Astrocyte of the hippocampus (primary cell): Measurements from ENCODE around the gene RCSD1.
A peak's percentile ranks its signal among the peaks of the same experiment; 100 is the strongest.

Experiments used
- DNase-seq: peaks from one replicate; pipeline ENCODE4 v3.0.0; 2011; ENCODE audit warnings: low read depth, low spot score

The RCSD1 gene

DNA sequence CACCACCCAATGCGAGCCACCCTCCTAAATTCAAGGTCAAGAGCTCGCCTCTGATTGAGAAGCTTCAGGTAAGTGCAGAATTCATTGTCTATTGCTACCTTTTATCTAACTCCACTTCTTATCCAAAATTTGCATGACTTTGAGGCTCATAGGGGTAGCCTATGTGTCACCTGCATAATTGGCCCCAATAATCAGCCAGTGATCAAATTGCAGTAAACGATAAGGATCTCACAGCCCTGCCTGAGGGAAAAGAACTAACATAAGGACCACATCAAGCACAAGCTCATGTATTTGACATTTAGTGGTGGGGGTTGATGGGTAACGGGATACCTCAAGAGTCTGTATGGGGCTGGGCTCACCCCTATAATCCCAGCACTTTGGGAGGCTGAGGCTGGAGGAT lies 60.0 kb downstream of the RCSD1 start:
- DNase-seq, result no peak

GRCh38 chr1:167693425-167694045 lies 63.5 kb downstream of the RCSD1 start:
- no peak for DNase-seq

DNA sequence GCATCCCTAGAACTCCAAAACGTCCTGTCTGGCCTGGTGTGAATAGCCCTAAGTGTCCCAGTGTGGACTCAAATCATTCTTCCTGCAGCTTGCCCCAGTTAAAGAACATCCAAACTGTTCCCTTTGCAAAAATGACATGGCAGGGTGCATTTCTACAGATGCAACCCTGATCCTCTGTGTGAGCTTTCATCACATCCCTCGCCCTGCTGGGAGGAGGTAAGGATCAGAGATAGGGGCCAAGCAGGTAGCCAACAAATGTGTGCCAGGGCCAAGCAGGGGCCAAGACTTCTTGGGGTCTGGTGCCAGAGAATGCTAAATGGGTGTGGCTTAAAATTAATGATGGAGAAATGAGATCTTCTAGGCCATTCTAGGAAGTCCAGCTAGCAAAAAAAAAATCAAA lies 64.7 kb downstream of the RCSD1 start:
- DNase-seq, result no peak

GRCh38 chr1:167695147-167695546 lies 65.1 kb downstream of the RCSD1 start:
- DNase-seq, result no peak

GRCh38 chr1:167695756-167696561 lies 65.9 kb downstream of the RCSD1 start:
- no peak for DNase-seq

DNA sequence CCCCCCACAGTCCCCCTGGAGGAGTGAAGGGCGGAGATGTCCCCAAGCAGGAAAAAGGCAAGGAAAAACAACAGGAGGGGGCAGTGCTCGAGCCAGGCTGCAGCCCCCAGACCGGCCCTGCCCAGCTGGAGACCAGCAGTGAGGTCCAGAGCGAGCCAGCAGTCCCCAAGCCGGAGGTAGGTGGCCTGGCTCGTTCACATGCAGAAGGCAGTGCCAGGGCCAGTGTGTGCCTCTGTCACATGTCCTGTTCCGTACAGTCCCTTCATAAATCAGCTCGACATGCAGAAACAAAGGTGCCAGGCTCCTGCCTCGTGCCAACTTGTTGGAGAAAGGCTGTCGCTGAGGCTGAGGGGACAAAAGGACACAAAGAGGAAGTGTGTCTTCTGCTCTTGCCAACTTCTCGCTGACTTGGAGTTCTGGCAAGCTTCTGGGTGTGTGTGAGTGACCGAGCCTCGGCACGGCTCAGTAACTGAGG lies 67.7 kb downstream of the RCSD1 start:
- no peak for DNase-seq

DNA sequence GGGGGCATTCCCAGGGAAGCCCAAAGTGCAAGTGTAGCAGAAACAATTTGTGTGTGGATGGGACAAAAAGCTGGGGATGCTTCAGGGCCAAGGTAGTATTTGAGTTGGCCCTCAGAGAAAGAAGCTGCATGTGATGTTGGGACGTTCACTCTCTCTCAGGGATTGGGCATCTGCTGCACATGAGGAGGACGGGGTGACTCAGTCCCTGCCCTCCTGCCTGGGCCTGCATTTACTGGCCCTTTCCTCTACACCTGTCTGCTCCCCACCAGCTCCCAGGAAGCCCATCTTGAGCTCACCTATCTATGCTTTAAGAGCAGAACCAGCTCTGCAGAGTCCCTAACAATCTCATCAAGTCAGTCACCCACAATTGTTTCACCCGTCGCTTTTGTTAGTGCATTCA lies 68.3 kb downstream of the RCSD1 start:
- DNase-seq, result no peak

DNA sequence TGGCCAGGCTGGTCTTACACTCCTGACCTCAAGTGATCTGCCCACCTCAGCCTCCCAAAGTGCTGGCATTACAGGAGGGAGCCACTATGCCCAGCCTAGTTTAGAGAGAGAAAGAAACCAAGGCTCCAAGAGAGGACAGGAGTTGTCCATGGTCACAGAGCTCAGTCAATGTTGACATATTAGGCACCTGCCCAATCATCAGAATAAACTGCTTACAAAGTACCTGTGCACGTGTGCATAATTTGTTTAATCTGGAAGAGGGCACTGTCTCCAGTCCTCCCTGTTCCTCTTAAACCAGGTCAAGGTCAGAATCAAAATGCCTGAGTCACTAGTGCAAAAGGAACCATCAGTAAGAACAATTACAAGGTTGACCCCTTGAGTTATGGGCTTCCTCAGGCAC lies 71.5 kb downstream of the RCSD1 start:
- DNase-seq, result no peak

- DNase-seq, result no peak
Observed at GRCh38 chr1:167703557-167703956, 73.5 kb downstream of the RCSD1 start.

GRCh38 chr1:167704715-167705114 lies 74.7 kb downstream of the RCSD1 start:
- no peak for DNase-seq

DNA sequence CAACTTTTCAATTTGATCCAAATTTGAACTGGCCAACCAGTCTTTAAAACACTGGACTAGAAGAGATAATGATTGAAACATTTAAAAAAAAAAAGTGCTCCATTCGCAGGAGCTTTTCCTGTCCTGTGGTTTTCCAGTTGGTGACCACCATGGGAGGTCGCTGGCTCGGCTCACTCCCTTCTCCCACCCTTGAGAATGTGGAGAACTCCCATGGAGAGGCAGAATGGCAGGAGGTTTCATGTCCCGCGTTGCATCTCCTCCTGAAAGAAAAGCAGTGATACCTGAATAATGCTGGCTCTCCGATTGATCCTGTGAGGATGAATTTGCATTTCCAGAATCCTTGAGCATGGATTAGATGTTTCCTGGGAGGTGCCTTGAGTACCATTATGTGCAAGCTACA lies 75.2 kb downstream of the RCSD1 start:
- no peak for DNase-seq

DNA sequence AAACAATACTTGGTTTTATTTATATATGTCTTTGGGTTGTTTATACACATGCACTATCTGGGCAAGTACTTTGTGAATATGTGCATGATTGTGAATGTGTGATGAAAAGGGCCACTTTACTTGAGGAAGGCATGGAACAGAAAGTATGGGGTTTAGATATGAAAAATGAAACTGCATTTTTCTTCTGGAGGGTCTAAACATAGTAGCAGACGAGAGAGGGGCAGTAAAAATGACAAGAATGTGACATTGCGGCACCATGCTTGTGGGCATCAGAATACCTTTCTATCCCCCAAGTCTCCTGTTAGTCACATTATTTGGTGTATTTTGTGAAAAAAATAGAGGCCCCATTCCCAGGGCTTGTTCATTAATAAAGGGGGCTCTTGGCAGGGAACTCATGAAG lies 76.3 kb downstream of the RCSD1 start:
- DNase-seq, result no peak

DNA sequence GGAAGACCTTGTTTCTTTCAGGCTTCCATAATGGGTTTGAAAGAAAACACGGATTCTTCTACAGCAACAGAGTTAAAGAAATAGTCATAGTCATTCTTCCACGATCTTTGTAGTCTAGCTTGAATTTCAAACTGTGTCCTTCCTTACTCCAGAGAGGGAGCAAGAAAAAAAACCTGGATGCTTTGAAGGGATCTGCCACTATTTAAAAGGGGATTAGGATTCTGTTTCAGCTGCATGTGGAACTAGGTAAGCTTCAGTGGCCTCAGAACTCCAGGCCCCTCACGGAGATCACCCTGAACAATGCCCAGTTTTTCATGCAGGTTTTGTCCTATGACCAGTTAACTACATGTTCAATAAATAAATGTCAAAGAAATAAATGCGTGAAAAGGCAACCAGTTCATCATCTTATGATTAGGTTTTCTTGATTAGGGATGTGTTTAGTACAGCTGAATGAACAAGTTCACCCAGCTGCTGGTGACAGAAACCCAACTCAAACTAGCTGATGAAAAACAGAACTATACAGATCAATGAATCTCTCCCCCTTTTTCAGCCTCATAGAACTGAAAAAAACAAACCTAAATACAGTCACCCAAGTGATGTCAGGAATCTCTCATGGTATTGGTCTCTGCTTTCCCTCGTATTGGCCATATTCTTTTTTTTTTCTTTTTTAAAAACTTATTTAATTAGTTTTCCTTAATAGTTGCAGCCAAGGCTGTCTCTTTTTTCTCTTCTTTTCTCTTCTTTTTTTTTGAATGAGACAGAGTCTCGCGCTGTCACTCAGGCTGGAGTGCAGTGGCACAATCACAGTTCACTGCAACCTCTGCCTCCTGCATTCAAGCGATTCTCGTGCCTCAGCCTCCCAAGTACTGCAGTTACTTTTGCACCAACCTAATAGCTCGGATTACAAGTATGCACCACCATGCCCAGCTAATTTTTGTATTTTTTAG lies 77.2 kb downstream of the RCSD1 start:
- DNase-seq, result no peak

DNA sequence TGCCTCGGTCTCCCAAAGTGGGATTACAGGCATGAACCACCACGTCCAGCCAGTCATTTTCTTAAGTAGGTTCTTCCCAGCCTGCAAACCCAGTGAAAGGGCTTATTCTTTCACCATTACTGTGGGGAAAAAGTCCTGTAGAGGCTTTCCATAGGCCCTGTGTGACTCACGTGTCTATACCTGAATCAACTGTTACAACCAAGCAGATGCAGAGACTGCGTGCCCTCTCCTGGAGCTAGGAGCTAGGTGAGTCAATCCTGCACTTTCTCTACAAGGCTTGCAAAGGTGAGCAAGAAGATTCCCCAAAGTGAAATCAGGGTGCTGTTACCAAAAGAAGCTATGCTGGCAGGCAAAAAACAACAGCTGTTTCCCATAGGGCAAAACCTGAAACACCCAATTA lies 77.9 kb downstream of the RCSD1 start:
- no peak for DNase-seq

- DNase-seq, result no peak
Observed at GRCh38 chr1:167708940-167709389, 78.9 kb downstream of the RCSD1 start.

GRCh38 chr1:167710836-167711235 lies 80.8 kb downstream of the RCSD1 start:
- no peak for DNase-seq

DNA sequence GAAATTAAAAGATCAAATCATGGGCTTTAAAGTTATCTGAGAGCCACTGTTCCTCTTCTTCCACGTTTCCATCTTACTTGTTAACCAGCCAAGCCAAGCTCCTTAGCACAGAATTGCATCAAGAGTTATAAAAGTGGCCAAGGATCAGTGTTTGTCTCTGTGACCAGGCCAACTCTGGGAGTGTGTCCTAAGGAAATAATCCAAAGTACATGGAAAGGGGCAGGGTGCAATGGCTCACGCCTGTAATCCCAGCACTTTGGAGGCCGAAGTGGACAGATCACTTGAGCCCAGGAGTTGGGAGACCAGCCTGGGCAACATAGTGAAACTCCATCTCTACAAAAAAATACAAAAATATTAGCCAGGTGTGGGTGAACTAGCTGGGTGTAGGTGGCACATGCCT lies 81.8 kb downstream of the RCSD1 start:
- DNase-seq, result no peak

DNA sequence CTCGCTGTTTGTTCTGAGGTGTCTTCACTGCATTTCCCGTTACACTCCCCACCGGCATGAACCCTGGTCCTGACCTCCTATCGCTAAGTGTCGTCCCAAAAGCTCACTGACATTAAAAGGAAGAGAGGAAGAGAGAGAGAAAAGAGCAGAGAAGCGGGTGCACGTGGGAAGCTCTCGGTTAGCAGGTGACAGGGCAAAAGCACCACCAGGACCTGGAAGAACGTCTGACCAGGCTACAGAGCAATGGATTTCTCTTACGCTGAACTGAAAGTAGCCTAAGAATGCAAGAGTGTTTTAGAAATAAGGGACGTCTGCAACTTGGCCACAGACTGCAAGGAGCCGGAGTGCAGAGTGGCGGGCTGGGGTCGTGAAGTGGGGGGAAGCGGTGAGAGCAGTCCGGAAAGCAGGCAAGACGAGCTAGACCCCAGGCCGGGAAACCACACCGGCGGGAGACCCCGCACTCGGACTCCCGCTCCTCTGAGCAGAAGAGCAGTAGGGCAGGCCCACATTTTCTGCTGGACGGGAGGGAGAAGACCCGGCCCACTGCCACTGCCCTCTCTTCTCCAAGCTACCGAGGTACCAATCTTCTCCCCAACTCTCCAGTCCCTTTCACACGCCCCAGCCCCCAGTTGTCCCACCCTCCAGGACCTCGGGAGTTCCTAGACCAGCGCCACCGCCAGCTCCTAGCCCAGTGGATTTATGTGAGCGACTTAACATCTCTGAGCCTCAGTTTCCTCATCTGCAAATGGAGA lies 83.5 kb downstream of the RCSD1 start:
- peak; percentile 54 for DNase-seq

DNA sequence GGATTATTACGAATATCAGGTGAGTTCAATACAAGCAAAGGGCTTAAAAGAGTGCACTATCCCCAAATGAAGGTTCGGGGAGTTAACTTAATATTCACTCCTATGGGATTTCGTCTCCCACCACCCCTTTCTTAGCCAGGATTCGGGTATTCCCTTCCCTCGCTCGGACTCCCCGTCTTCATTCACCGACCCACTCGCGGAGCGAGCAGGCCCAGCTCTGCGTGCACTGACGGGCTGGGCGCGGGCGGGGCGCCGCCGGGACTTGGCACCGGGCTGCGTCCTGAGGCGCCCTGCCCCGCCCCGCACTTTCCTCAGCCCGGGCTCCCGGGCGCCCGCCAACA lies 84.0 kb downstream of the RCSD1 start:
- DNase-seq, result no peak

- DNase-seq, result peak; percentile 90
Observed at GRCh38 chr1:167714439-167715156, 84.6 kb downstream of the RCSD1 start.
